SU-DHL-6 (cell line): ENCODE measurements around the gene RELL1.

ENCODE experiments used
- EZH2phosphoT487 ChIP-seq: fragments of 200-600 bp; sonication (generic), shearing (Covaris generic); conservative IDR thresholded peaks from 2 replicates; pipeline ENCODE4 v1.6.1; 2018; ENCODE audit warnings: mild to moderate bottlenecking, antibody characterized with exemption, low read length, moderate library complexity, mixed read lengths
- TF ChIP-seq, protein P1 (sequence below): fragments of 200-600 bp; sonication (generic); IDR thresholded peaks from one replicate; pipeline ENCODE4 v1.5.1; 2017; ENCODE audit warnings: antibody characterized with exemption, mild to moderate bottlenecking, low read length, moderate library complexity; ENCODE audit not compliant: insufficient read depth, poor library complexity, severe bottlenecking

DNA sequence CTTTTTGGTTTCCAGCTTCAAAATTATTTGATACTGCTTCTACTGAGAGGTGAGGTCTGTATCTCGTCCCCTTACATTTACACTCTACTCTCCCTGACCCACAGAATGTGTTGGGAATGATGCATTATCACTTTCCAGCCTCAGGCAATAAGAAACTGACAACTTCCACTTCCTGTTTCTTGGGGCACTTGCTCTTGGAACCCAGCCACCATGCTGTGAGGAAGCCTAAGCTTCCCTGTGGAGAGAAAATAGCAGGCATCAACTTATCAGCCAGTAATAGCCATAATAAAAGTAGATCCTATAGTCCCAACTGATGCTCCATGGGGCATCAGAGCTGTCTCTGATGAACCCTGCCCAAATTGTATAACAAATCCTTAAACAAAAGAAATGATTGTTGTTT lies 32.6 kb downstream of the RELL1 start:
- TF ChIP-seq, protein P1, sequence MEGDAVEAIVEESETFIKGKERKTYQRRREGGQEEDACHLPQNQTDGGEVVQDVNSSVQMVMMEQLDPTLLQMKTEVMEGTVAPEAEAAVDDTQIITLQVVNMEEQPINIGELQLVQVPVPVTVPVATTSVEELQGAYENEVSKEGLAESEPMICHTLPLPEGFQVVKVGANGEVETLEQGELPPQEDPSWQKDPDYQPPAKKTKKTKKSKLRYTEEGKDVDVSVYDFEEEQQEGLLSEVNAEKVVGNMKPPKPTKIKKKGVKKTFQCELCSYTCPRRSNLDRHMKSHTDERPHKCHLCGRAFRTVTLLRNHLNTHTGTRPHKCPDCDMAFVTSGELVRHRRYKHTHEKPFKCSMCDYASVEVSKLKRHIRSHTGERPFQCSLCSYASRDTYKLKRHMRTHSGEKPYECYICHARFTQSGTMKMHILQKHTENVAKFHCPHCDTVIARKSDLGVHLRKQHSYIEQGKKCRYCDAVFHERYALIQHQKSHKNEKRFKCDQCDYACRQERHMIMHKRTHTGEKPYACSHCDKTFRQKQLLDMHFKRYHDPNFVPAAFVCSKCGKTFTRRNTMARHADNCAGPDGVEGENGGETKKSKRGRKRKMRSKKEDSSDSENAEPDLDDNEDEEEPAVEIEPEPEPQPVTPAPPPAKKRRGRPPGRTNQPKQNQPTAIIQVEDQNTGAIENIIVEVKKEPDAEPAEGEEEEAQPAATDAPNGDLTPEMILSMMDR: no peak
- no peak for TF ChIP-seq EZH2phosphoT487
